HG03039 (cell line): ENCODE results near the gene MPP4.

Experiments used
- ATAC-seq: cut with Tn5 transposase; IDR thresholded peaks from one replicate; pipeline ENCODE4 v1.9.1; 2021; ENCODE audit warnings: mild to moderate bottlenecking, moderate library complexity; ENCODE audit not compliant: unreplicated experiment

Gene MPP4

GRCh38 chr2:201698588-201699226 is at the start of gene MPP4:
TSS of gene MPP4 (minus strand) at chr2:201698644. CDS start at chr2:201693954, 4,690 bp downstream.
- ATAC-seq: no peak

- no peak for ATAC-seq
Observed at GRCh38 chr2:201746551-201746950, 48.1 kb upstream of the MPP4 start.

- ATAC-seq: no peak
Observed at GRCh38 chr2:201735486-201735885, 37.0 kb upstream of the MPP4 start.

- ATAC-seq: no peak
Observed at GRCh38 chr2:201734111-201734510, 35.7 kb upstream of the MPP4 start.

- no peak for ATAC-seq
Observed at GRCh38 chr2:201733544-201733943, 35.1 kb upstream of the MPP4 start.

- ATAC-seq: no peak
Observed at GRCh38 chr2:201730651-201731285, 32.3 kb upstream of the MPP4 start.

- no peak for ATAC-seq
Observed at GRCh38 chr2:201715459-201715858, 17.0 kb upstream of the MPP4 start.

- no peak for ATAC-seq
Observed at GRCh38 chr2:201712726-201713125, 14.3 kb upstream of the MPP4 start.

- ATAC-seq: no peak
Observed at GRCh38 chr2:201709747-201710146, 11.3 kb upstream of the MPP4 start.

GRCh38 chr2:201709049-201709448 is 10.6 kb upstream of the MPP4 start:
- no peak for ATAC-seq

- ATAC-seq: no peak
Observed at GRCh38 chr2:201707753-201708152, 9.3 kb upstream of the MPP4 start.

GRCh38 chr2:201707142-201707541 is 8.7 kb upstream of the MPP4 start:
- ATAC-seq: no peak

- ATAC-seq: no peak
Observed at GRCh38 chr2:201704536-201704935, 6.1 kb upstream of the MPP4 start.

GRCh38 chr2:201701646-201702045 is 3.2 kb upstream of the MPP4 start:
- no peak for ATAC-seq

GRCh38 chr2:201699416-201699815 is 972 bp upstream of the MPP4 start:
- no peak for ATAC-seq

GRCh38 chr2:201697899-201698298 is 545 bp downstream of the MPP4 start:
- no peak for ATAC-seq

GRCh38 chr2:201696151-201696659 is 2.2 kb downstream of the MPP4 start:
- ATAC-seq: no peak

- ATAC-seq: no peak
Observed at GRCh38 chr2:201685156-201685555, 13.3 kb downstream of the MPP4 start.

GRCh38 chr2:201680743-201681142 is 17.7 kb downstream of the MPP4 start:
- no peak for ATAC-seq

- ATAC-seq: no peak
Observed at GRCh38 chr2:201678401-201678800, 20.0 kb downstream of the MPP4 start.

- ATAC-seq: no peak
Observed at GRCh38 chr2:201675454-201675853, 23.0 kb downstream of the MPP4 start.

GRCh38 chr2:201674794-201675193 is 23.6 kb downstream of the MPP4 start:
- no peak for ATAC-seq

GRCh38 chr2:201674298-201674697 is 24.1 kb downstream of the MPP4 start:
- no peak for ATAC-seq
